A549 (cell line): ENCODE data around the gene CDYL2. TPM values are rescaled to one million over a fixed set of nuclear protein-coding genes. Genes with fewer than 3 reads are reported as not detected.

Source experiments
- ATAC-seq, 2 experiments: fragments of 200-7000 bp in 1 of 2; fragments of >200 bp in 1 of 2; cut with Nextera tagmentation in 1 of 2; cut with Tn5 transposase in 1 of 2; 3 replicates each; pipeline versions ENCODE4 v1.8.0 to v1.9.1; 2018 to 2020; ENCODE audit warnings: mild to moderate bottlenecking in 1 of 2, moderate library complexity in 1 of 2
- CTCF ChIA-PET: fragments of 300-600 bp; sonication (Branson Sonifier 250); formaldehyde crosslinking; extraction: SDS; loops from one replicate; lab custom pipeline; 2021; ENCODE audit warnings: antibody characterized with exemption, inconsistent platforms; lab: Yijun Ruan, JAX
- POLR2A ChIA-PET: fragments of 350-600 bp; formaldehyde crosslinking; extraction: SDS; loops from one replicate; lab custom pipeline; 2021; ENCODE audit warnings: antibody characterized with exemption, inconsistent platforms; lab: Yijun Ruan, JAX
- DNase-seq, 2 experiments: peaks; one replicate each; pipeline versions ENCODE4 v3.0.0 to v3.0.0-alpha.2; 2011 to 2016; ENCODE audit warnings: low read depth in 1 of 2, low spot score in 1 of 2
- FAIRE-seq: peaks from 2 replicates; lab custom pipeline; 2011; peaks lifted over from hg19 to GRCh38; lab: Jason Lieb, UNC
- H3K27ac ChIP-seq, 2 experiments: fragments of >200 bp; sonication (Bioruptor Twin); formaldehyde crosslinking; 3 replicates each; pipeline ENCODE4 v1.5.1; 2016 to 2017
- H3K4me1 ChIP-seq: fragments of >200 bp; sonication (Bioruptor Twin); formaldehyde crosslinking; 3 replicates; pipeline ENCODE4 v1.6.1; 2016
- H3K4me2 ChIP-seq: fragments of >200 bp; sonication (Bioruptor Twin); formaldehyde crosslinking; 3 replicates; pipeline ENCODE4 v1.6.1; 2016
- H3K4me3 ChIP-seq: fragments of >200 bp; sonication (Bioruptor Twin); formaldehyde crosslinking; 3 replicates; pipeline ENCODE4 v1.5.1; 2016
- H3K9me3 ChIP-seq: fragments of >200 bp; sonication (Bioruptor Twin); formaldehyde crosslinking; 3 replicates; pipeline ENCODE4 v1.6.1; 2016
- BHLHE40 ChIP-seq: IDR thresholded peaks from 2 replicates; pipeline ENCODE4 v1.6.1; 2012; ENCODE audit warnings: low read depth, low read length, inconsistent platforms
- CBX8 ChIP-seq: fragments of 200-600 bp; sonication (generic); IDR thresholded peaks from 2 replicates; pipeline ENCODE4 v1.6.1; 2016
- CHD2 ChIP-seq: fragments of 150-350 bp; IDR thresholded peaks from 2 replicates; pipeline ENCODE4 v1.6.1; 2014; ENCODE audit warnings: low read length; ENCODE audit not compliant: partially characterized antibody
- EP300 ChIP-seq, 2 experiments: fragments of >200 bp; sonication (Bioruptor Twin); formaldehyde crosslinking; IDR thresholded peaks; 2 replicates in 1 of 2; 3 replicates in 1 of 2; pipeline ENCODE4 v1.6.1; 2016 to 2017
- FOSB ChIP-seq: fragments of 250-450 bp; sonication (Bioruptor Pico); IDR thresholded peaks from 2 replicates; pipeline ENCODE4 v1.5.0; 2020; ENCODE audit warnings: mild to moderate bottlenecking, moderate library complexity
- HOXB5 ChIP-seq: fragments of 250-450 bp; sonication (Bioruptor Pico); IDR thresholded peaks from 2 replicates; pipeline ENCODE4 v1.5.0; 2020; ENCODE audit warnings: mild to moderate bottlenecking, moderate library complexity
- KDM5A ChIP-seq: fragments of 200-600 bp; sonication (generic); IDR thresholded peaks from 2 replicates; pipeline ENCODE4 v1.6.1; 2016; ENCODE audit warnings: antibody characterized with exemption, mild to moderate bottlenecking
- MAFK ChIP-seq: fragments of 450-650 bp; IDR thresholded peaks from 2 replicates; pipeline ENCODE4 v1.6.1; 2014; ENCODE audit not compliant: partially characterized antibody
- NR3C1 ChIP-seq: fragments of >200 bp; sonication (Bioruptor Twin); formaldehyde crosslinking; IDR thresholded peaks from 3 replicates; pipeline ENCODE4 v1.6.1; 2017
- POLR2A ChIP-seq: IDR thresholded peaks from 2 replicates; pipeline ENCODE4 v1.6.1; 2012; ENCODE audit warnings: mild to moderate bottlenecking, low read length
- RAD21 ChIP-seq, 2 experiments: fragments of >200 bp in 1 of 2; sonication (Bioruptor Twin) in 1 of 2; formaldehyde crosslinking in 1 of 2; IDR thresholded peaks in 1 of 2; conservative IDR thresholded peaks in 1 of 2; 2 replicates in 1 of 2; 3 replicates in 1 of 2; pipeline ENCODE4 v1.6.1; 2012 to 2018; ENCODE audit warnings: inconsistent platforms in 1 of 2
- RCOR1 ChIP-seq: fragments of 150-350 bp; IDR thresholded peaks from 2 replicates; pipeline ENCODE4 v1.6.1; 2014; ENCODE audit warnings: antibody characterized with exemption, low read length, low read depth
- RNF2 ChIP-seq: fragments of 200-600 bp; sonication (generic); IDR thresholded peaks from 2 replicates; pipeline ENCODE4 v1.6.1; 2016; ENCODE audit warnings: low read depth, mild to moderate bottlenecking, antibody characterized with exemption, moderate library complexity, borderline replicate concordance
- SMC3 ChIP-seq: fragments of >200 bp; sonication (Bioruptor Twin); formaldehyde crosslinking; IDR thresholded peaks from 3 replicates; pipeline ENCODE4 v1.6.1; 2018; ENCODE audit warnings: inconsistent platforms
- SREBF2 ChIP-seq: fragments of 450-650 bp; IDR thresholded peaks from 2 replicates; pipeline ENCODE4 v1.6.1; 2014; ENCODE audit warnings: mild to moderate bottlenecking, moderate library complexity
- TFCP2L1 ChIP-seq: fragments of 250-450 bp; sonication (Bioruptor Pico); IDR thresholded peaks from 2 replicates; pipeline ENCODE4 v1.5.0; 2021; ENCODE audit warnings: mild to moderate bottlenecking
- TP53 ChIP-seq: fragments of 250-450 bp; sonication (Bioruptor Pico); IDR thresholded peaks from 2 replicates; pipeline ENCODE4 v1.5.0; 2021; ENCODE audit warnings: mild to moderate bottlenecking, moderate library complexity
- ZFP36 ChIP-seq: fragments of 450-650 bp; IDR thresholded peaks from 2 replicates; pipeline ENCODE4 v1.6.1; 2014; ENCODE audit warnings: borderline replicate concordance; ENCODE audit not compliant: partially characterized antibody
- ZNF302 ChIP-seq: fragments of 250-450 bp; sonication (Bioruptor Pico); IDR thresholded peaks from 2 replicates; pipeline ENCODE4 v1.9.0; 2021; ENCODE audit warnings: inconsistent platforms, mild to moderate bottlenecking, moderate library complexity
- WGBS: methylation state at CpG from one replicate; pipeline ENCODE4 v1.1.6; 2017; ENCODE audit errors: missing lambda C conversion rate; 5-methylcytosine and 5-hydroxymethylcytosine counted together
- polyA plus RNA-seq, 4 experiments: library from polyadenylated mRNA; depleted of rRNA in 3 of 4; stranded (reverse); fragments of >200 nt; fragmentation: RNase III in 1 of 4; extraction: RNeasy Plus Mini Kit Qiagen cat#74134 plus additional on column Dnase treatment in 1 of 4; gene quantifications; 2 replicates in 3 of 4; 3 replicates in 1 of 4; pipeline ENCODE4 v1.2.3, GENCODE V29; 2011 to 2017
- TF ChIP-seq, protein P1 (sequence below): fragments of 150-350 bp; IDR thresholded peaks from 2 replicates; pipeline ENCODE4 v1.6.1; 2014; ENCODE audit warnings: low read depth, mild to moderate bottlenecking, low read length
- TF ChIP-seq, protein P2 (sequence below): IDR thresholded peaks from 2 replicates; pipeline ENCODE4 v1.6.1; 2012; ENCODE audit warnings: low read depth, borderline replicate concordance
- TF ChIP-seq, protein P3 (sequence below): fragments of 450-650 bp; IDR thresholded peaks from 2 replicates; pipeline ENCODE4 v1.6.1; 2014; ENCODE audit warnings: antibody characterized with exemption
- TF ChIP-seq, protein P4 (sequence below): fragments of >200 bp; sonication (Bioruptor Twin); formaldehyde crosslinking; IDR thresholded peaks from 3 replicates; pipeline ENCODE4 v1.5.1; 2016

CDYL2 gene
- polyA plus RNA-seq, 2 of the 4 experiments (the other 2 are of a cell fraction): 0.05 to 0.10 TPM

DNA sequence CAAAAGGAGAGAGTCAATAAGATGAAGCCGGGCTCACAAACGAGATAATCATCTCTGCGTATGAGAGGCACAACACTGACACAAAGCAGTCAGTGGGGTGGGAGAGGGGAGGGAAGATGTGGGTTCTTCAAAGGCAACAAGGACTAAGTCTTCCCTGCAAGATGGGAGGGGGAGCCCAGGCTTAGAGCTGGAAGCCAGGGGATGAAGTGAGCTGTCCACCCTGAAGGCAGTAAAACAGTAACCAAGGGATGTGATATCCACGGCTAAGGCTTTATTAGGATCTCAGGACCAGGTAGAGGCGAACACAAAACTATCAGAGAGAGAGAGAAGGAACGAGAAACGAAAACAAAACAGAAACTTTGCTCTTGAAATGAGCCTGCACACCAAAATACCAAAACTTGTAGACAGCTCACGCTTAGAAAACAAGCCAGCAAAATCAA, 147.7 kb downstream of the CDYL2 start:
- POLR2A ChIA-PET: no interaction called here
- ATAC-seq: no peak
- no peak overlapping the region for H3K4me2 ChIP-seq

DNA sequence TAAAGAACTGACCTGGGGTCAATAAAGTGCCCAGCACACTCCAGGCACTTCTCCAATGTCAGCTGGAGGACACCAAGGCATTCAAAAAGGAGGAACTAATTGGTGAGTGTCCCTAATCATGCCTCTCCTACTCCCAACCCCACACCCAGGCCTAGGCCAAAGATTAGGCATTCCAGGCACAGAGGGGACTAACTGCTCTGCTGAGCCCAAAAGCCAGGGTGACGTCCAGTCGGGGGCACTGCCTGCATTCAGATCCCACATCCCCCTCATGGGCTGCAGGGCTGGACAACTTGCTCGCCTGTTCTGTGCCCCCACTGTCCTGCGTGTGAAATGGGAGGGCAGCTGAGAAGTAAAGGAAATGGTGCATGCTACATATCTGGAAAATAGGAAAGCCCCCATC, 148.2 kb downstream of the CDYL2 start:
- H3K27ac ChIP-seq: no peak overlapping the region
- no peak for TF ChIP-seq BHLHE40
- TF ChIP-seq MAFK: no peak
- no peak for TF ChIP-seq TFCP2L1 (CRISPR knock-in tag)
- TF ChIP-seq RNF2: no peak
- TF ChIP-seq, protein P1, sequence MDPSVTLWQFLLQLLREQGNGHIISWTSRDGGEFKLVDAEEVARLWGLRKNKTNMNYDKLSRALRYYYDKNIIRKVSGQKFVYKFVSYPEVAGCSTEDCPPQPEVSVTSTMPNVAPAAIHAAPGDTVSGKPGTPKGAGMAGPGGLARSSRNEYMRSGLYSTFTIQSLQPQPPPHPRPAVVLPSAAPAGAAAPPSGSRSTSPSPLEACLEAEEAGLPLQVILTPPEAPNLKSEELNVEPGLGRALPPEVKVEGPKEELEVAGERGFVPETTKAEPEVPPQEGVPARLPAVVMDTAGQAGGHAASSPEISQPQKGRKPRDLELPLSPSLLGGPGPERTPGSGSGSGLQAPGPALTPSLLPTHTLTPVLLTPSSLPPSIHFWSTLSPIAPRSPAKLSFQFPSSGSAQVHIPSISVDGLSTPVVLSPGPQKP: no peak
- no peak for TF ChIP-seq ZNF302 (CRISPR knock-in tag)
- TF ChIP-seq, protein P2, sequence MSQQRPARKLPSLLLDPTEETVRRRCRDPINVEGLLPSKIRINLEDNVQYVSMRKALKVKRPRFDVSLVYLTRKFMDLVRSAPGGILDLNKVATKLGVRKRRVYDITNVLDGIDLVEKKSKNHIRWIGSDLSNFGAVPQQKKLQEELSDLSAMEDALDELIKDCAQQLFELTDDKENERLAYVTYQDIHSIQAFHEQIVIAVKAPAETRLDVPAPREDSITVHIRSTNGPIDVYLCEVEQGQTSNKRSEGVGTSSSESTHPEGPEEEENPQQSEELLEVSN: no peak
- TF ChIP-seq FOSB: no peak
- ATAC-seq: no peak
- no peak for DNase-seq
- ChIA-PET CTCF (no interaction called here), POLR2A (no interaction called here)
- H3K4me2 ChIP-seq: no peak overlapping the region
- no peak overlapping the region for H3K4me3 ChIP-seq
- no peaks in the 10 kb centered on the region for H3K4me1 ChIP-seq
- no peak for FAIRE-seq
- 1% methylated on average over 4 of the region's 4 CpGs for WGBS
- 0 out of 3 replicates have a peak, but pooled peaks cover 4% of the 10 kb centered on the region for H3K9me3 ChIP-seq

More for the DNA sequence above, 147.7 kb downstream of the CDYL2 start:
- TF ChIP-seq ZFP36: no peak
- no peak for TF ChIP-seq KDM5A
- no peak for TF ChIP-seq RAD21 (conservative IDR thresholded peaks at IDR 0.05 in 1 of 2, IDR thresholded peaks at IDR 0.05 in 1 of 2)
- no peak for TF ChIP-seq TP53
- no peak for TF ChIP-seq SREBF2
- TF ChIP-seq CHD2: no peak
- no peak for TF ChIP-seq EP300 (IDR thresholded peaks at IDR 0.05)
- TF ChIP-seq RCOR1: no peak
- TF ChIP-seq, protein P3, sequence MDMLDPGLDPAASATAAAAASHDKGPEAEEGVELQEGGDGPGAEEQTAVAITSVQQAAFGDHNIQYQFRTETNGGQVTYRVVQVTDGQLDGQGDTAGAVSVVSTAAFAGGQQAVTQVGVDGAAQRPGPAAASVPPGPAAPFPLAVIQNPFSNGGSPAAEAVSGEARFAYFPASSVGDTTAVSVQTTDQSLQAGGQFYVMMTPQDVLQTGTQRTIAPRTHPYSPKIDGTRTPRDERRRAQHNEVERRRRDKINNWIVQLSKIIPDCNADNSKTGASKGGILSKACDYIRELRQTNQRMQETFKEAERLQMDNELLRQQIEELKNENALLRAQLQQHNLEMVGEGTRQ: no peak
- no peak for TF ChIP-seq CBX8
- TF ChIP-seq, protein P4, sequence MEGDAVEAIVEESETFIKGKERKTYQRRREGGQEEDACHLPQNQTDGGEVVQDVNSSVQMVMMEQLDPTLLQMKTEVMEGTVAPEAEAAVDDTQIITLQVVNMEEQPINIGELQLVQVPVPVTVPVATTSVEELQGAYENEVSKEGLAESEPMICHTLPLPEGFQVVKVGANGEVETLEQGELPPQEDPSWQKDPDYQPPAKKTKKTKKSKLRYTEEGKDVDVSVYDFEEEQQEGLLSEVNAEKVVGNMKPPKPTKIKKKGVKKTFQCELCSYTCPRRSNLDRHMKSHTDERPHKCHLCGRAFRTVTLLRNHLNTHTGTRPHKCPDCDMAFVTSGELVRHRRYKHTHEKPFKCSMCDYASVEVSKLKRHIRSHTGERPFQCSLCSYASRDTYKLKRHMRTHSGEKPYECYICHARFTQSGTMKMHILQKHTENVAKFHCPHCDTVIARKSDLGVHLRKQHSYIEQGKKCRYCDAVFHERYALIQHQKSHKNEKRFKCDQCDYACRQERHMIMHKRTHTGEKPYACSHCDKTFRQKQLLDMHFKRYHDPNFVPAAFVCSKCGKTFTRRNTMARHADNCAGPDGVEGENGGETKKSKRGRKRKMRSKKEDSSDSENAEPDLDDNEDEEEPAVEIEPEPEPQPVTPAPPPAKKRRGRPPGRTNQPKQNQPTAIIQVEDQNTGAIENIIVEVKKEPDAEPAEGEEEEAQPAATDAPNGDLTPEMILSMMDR: no peak
- Histone ChIP-seq H3K4me3 (no peak overlapping the region), H3K4me1 (no peaks in the 10 kb centered on the region), H3K27ac (no peak overlapping the region), H3K9me3 (0 out of 3 replicates have a peak, but pooled peaks cover 4% of the 10 kb centered on the region)
- CTCF ChIA-PET: no interaction called here
- DNase-seq (no peak), FAIRE-seq (no peak)
- 6% methylated on average over 8 of the region's 8 CpGs for WGBS

DNA sequence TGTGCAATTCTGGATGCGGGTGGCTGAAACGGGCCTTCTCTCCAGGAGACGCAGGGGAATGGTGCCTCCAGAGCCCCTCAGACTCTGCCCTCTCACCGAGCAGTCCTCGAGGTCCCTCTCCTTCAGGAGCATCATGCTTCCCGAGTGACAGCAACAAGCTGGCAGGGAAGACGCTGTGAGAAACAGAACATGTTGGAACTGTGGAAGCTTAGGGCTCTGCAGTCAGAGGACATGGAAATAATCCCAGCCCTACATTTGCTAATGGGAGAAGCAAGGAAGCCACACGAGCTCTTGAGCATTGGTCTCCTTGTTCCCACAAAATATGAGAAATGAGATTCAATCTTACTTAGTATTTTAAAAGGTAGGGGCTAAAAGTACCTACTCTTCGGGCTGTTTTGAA, 148.6 kb downstream of the CDYL2 start:
- no peak for TF ChIP-seq RNF2
- TF ChIP-seq EP300 (IDR thresholded peaks at IDR 0.05): no peak
- TF ChIP-seq, protein P1: no peak
- TF ChIP-seq TFCP2L1 (CRISPR knock-in tag): no peak
- TF ChIP-seq, protein P4: no peak
- no peak for TF ChIP-seq POLR2A
- TF ChIP-seq, protein P3: no peak
- TF ChIP-seq NR3C1: no peak
- no peak for TF ChIP-seq SREBF2
- TF ChIP-seq SMC3: no peak
- TF ChIP-seq HOXB5: no peak
- no peak for TF ChIP-seq ZFP36
- Histone ChIP-seq H3K27ac (no peak overlapping the region), H3K4me1 (no peaks in the 10 kb centered on the region), H3K4me3 (no peak overlapping the region), H3K4me2 (no peak overlapping the region), H3K9me3 (0 out of 3 replicates have a peak, but pooled peaks cover 4% of the 10 kb centered on the region)
- ChIA-PET CTCF (no interaction called here), POLR2A (no interaction called here)
- WGBS: 18% methylated on average over 9 of the region's 9 CpGs
- DNase-seq: no peak
- ATAC-seq: no peak
- FAIRE-seq: no peak
